ENCODE data around the gene ANXA2R. TPM values are rescaled to one million over a fixed set of nuclear protein-coding genes. Genes with fewer than 3 reads are reported as not detected.

Gene ANXA2R
- polyA plus RNA-seq, 1 donor from 2014 or later = not detected

DNA sequence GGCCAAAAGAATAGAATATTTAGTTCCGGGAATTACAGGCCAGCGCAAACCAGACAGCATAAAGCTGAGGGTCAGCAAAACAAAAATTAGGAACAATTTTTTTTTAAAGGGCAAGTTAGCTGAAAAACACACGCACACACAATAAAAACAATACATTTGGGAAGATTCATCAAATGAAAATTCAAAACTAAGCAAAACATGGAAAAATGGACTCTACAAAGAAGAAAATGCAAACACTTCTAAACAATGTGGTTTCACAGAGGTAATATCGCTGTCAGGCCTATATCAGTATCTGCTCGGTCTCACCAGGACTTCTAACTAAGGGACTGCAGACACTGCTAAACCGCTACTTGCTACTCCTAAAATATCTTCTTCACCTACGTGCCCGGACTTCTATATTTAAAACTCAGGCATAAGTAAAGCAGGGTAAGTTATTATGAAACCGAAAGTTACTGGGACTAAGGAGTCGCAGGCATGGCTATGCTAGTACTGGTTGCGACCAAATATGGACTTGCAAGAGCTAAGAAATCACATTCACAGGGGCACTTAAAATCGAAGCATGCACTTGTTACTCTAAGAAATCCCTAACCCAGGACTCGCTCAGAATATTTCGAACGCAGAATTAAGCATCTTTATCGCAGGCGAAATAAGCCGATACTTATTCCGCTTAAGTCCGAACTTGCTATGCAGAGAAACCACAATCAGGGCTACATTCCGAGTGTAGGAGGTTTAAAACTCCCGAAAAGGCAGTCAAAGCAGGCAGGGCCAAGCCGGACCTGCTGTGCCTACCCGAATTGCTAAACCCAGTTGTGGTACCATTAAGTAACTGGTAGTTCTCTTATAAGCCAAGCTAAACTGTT is 2.3 kb downstream of the ANXA2R start:
- Histone ChIP-seq H3K27me3 (ENCODE audit: insufficient read depth, low read depth, low read length) (peaks cover 98% of the 10 kb centered on the region), H4K20me1 (ENCODE audit: insufficient read depth) (peaks cover 6% of the 10 kb centered on the region), H3K36me3 (ENCODE audit: insufficient read depth, low read length) (no peaks in the 10 kb centered on the region), H3K9me2 (ENCODE audit: insufficient read depth, low read length) (no peaks in the 10 kb centered on the region), H3K79me2 (replicated peaks; ENCODE audit: insufficient read depth, low read length) (no peaks in the 10 kb centered on the region), H2AFZ (ENCODE audit: low read depth, low read length) (no peak overlapping the region), H3K9ac (ENCODE audit: low read length) (no peak overlapping the region), H3K9me3 (ENCODE audit: low read length) (peaks cover 16% of the 10 kb centered on the region), H3F3A (ENCODE audit: insufficient read depth, low read length, poor library complexity, severe bottlenecking) (peaks cover 7% of the 10 kb centered on the region), H3K27ac (ENCODE audit: low read length) (no peak overlapping the region), H3K4me3 (ENCODE audit: low read length) (no peak overlapping the region), H3K4me2 (ENCODE audit: low read length) (no peak overlapping the region)
- TF ChIP-seq POLR2AphosphoS5 (IDR thresholded peaks at IDR 0.05) = peak; percentile 2
- TF ChIP-seq MXI1 (conservative IDR thresholded peaks at IDR 0.05; ENCODE audit: poor library complexity, severe bottlenecking) = no peak

DNA sequence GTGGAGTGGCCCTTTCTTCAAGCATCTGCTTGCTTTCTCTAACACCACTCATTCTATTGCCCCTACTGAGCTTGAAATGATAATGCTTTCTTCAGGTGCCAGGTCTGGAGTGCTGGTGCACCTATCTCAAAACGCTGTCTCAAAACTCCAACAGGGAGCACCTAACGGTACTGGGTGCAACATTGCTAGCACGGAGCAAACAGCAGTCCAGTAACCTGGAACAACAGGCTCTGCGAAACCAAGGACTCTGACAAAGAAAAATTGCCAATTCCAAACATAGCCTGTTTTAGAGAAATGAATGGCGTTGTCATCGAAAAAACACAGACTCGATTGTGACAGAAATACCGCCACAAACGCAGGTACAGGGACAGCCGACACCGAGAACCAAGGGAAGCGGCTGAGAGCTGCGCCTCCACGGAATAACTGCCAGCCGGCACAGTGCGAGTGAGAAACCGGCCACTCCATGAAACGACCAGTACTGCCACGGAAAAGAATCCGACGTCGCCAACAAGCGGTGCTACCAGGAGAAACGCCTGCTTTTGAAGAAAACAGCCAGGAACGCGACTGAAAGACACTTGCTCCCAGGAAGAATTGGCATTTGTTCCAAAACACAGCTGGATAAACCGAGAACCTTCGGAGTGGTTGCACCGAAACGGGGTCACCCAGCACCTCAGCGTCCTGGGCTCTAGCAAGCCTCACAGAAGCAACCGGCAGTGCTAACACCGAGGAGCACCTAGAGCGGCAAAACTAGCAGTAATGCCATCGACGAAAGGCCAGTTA is 3.1 kb downstream of the ANXA2R start:
- Histone ChIP-seq H3K9me3 (ENCODE audit: low read length) (peaks cover 16% of the 10 kb centered on the region), H3K4me3 (ENCODE audit: low read length) (no peak overlapping the region), H3K9me2 (ENCODE audit: insufficient read depth, low read length) (no peaks in the 10 kb centered on the region), H2AFZ (ENCODE audit: low read depth, low read length) (no peak overlapping the region), H3K36me3 (ENCODE audit: insufficient read depth, low read length) (no peaks in the 10 kb centered on the region), H3K4me2 (ENCODE audit: low read length) (no peak overlapping the region), H3K27me3 (ENCODE audit: insufficient read depth, low read depth, low read length) (peaks cover 94% of the 10 kb centered on the region), H4K20me1 (ENCODE audit: insufficient read depth) (peaks cover 2% of the 10 kb centered on the region), H3F3A (ENCODE audit: insufficient read depth, low read length, poor library complexity, severe bottlenecking) (peaks cover 2% of the 10 kb centered on the region), H3K9ac (ENCODE audit: low read length) (no peak overlapping the region), H3K27ac (ENCODE audit: low read length) (no peak overlapping the region), H3K79me2 (replicated peaks; ENCODE audit: insufficient read depth, low read length) (no peaks in the 10 kb centered on the region)
- TF ChIP-seq EP300 (conservative IDR thresholded peaks at IDR 0.05; ENCODE audit: poor library complexity, severe bottlenecking) (no peak), EZH2 (IDR thresholded peaks at IDR 0.05; ENCODE audit: borderline replicate concordance, insufficient read depth, low read length, poor library complexity, severe bottlenecking) (no peak)

DNA sequence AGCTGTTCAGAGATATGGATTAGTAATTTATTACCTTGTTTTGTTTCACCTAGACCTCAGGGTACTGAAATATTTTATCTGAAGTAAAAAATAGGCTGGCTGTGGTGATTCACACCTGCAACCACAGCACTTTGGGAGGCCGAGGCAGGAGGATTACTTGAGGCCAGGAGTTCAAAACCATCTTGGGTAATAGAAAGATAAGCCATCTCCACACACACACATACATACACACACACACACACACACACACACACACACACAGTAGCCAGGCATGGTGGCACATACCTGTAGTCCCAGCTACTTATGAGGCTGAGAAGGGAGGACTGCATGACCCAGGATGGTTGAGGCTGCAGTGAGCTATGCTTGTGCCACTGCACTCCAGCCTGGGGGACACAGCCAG is 3.7 kb downstream of the ANXA2R start:
- no peak overlapping the region for H3K4me2 ChIP-seq (ENCODE audit: low read length)
- H4K20me1 ChIP-seq (ENCODE audit: insufficient read depth) = peaks cover 2% of the 10 kb centered on the region

More for the DNA sequence above, 3.7 kb downstream of the ANXA2R start:
- Histone ChIP-seq H3K79me2 (replicated peaks; ENCODE audit: insufficient read depth, low read length) (no peaks in the 10 kb centered on the region), H3K9me2 (ENCODE audit: insufficient read depth, low read length) (no peaks in the 10 kb centered on the region), H3K36me3 (ENCODE audit: insufficient read depth, low read length) (no peaks in the 10 kb centered on the region), H3F3A (ENCODE audit: insufficient read depth, low read length, poor library complexity, severe bottlenecking) (no peaks in the 10 kb centered on the region), H3K27me3 (ENCODE audit: insufficient read depth, low read depth, low read length) (peaks cover 87% of the 10 kb centered on the region), H3K4me3 (ENCODE audit: low read length) (no peak overlapping the region), H3K9ac (ENCODE audit: low read length) (no peak overlapping the region), H3K9me3 (ENCODE audit: low read length) (peaks cover 16% of the 10 kb centered on the region), H3K27ac (ENCODE audit: low read length) (no peak overlapping the region), H2AFZ (ENCODE audit: low read depth, low read length) (no peak overlapping the region)
- TF ChIP-seq MXI1 (conservative IDR thresholded peaks at IDR 0.05; ENCODE audit: poor library complexity, severe bottlenecking) = no peak
- TF ChIP-seq, protein P1, sequence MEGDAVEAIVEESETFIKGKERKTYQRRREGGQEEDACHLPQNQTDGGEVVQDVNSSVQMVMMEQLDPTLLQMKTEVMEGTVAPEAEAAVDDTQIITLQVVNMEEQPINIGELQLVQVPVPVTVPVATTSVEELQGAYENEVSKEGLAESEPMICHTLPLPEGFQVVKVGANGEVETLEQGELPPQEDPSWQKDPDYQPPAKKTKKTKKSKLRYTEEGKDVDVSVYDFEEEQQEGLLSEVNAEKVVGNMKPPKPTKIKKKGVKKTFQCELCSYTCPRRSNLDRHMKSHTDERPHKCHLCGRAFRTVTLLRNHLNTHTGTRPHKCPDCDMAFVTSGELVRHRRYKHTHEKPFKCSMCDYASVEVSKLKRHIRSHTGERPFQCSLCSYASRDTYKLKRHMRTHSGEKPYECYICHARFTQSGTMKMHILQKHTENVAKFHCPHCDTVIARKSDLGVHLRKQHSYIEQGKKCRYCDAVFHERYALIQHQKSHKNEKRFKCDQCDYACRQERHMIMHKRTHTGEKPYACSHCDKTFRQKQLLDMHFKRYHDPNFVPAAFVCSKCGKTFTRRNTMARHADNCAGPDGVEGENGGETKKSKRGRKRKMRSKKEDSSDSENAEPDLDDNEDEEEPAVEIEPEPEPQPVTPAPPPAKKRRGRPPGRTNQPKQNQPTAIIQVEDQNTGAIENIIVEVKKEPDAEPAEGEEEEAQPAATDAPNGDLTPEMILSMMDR (IDR thresholded peaks at IDR 0.05; ENCODE audit: poor library complexity, severe bottlenecking) = no peak
- no peak for TF ChIP-seq SMC3 (conservative IDR thresholded peaks at IDR 0.05; ENCODE audit: poor library complexity)
- TF ChIP-seq RAD21 (conservative IDR thresholded peaks at IDR 0.05) = no peak
- no peak for TF ChIP-seq EZH2 (IDR thresholded peaks at IDR 0.05; ENCODE audit: borderline replicate concordance, insufficient read depth, low read length, poor library complexity, severe bottlenecking)
- no peak for TF ChIP-seq TAF1 (IDR thresholded peaks at IDR 0.05; ENCODE audit: low read depth)
- TF ChIP-seq EP300 (conservative IDR thresholded peaks at IDR 0.05; ENCODE audit: poor library complexity, severe bottlenecking) = no peak
- TF ChIP-seq POLR2AphosphoS5 (IDR thresholded peaks at IDR 0.05) = no peak
- TF ChIP-seq, protein P2, sequence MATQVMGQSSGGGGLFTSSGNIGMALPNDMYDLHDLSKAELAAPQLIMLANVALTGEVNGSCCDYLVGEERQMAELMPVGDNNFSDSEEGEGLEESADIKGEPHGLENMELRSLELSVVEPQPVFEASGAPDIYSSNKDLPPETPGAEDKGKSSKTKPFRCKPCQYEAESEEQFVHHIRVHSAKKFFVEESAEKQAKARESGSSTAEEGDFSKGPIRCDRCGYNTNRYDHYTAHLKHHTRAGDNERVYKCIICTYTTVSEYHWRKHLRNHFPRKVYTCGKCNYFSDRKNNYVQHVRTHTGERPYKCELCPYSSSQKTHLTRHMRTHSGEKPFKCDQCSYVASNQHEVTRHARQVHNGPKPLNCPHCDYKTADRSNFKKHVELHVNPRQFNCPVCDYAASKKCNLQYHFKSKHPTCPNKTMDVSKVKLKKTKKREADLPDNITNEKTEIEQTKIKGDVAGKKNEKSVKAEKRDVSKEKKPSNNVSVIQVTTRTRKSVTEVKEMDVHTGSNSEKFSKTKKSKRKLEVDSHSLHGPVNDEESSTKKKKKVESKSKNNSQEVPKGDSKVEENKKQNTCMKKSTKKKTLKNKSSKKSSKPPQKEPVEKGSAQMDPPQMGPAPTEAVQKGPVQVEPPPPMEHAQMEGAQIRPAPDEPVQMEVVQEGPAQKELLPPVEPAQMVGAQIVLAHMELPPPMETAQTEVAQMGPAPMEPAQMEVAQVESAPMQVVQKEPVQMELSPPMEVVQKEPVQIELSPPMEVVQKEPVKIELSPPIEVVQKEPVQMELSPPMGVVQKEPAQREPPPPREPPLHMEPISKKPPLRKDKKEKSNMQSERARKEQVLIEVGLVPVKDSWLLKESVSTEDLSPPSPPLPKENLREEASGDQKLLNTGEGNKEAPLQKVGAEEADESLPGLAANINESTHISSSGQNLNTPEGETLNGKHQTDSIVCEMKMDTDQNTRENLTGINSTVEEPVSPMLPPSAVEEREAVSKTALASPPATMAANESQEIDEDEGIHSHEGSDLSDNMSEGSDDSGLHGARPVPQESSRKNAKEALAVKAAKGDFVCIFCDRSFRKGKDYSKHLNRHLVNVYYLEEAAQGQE (IDR thresholded peaks at IDR 0.05; ENCODE audit: borderline replicate concordance) = no peak

Measured in neural cell (in vitro differentiated cells).